Stimulated activated CD8-positive, alpha-beta memory T cell treated with anti-CD3 and anti-CD28 coated beads, Interleukin-7, amount 100 ng/mL, for 1 hour (primary cell): ENCODE measurements around the gene PLEKHF1.

Experiments
- DNase-seq, 2 donors: peaks; one replicate each; pipeline ENCODE4 v3.0.0-alpha.2; 2020; ENCODE audit warnings: low read depth in 2 of 2

The PLEKHF1 gene

GRCh38 chr19:29678484-29679106, 13.3 kb downstream of the PLEKHF1 start:
- no peak for DNase-seq

GRCh38 chr19:29679598-29680210, 14.4 kb downstream of the PLEKHF1 start:
- DNase-seq = no peak

GRCh38 chr19:29680447-29680846, 15.2 kb downstream of the PLEKHF1 start:
- DNase-seq = peak; percentile 64

- DNase-seq = no peak
Observed at GRCh38 chr19:29680937-29681336, 15.7 kb downstream of the PLEKHF1 start.

- no peak for DNase-seq
Observed at GRCh38 chr19:29681422-29682235, 16.4 kb downstream of the PLEKHF1 start.

GRCh38 chr19:29682236-29682895, 17.1 kb downstream of the PLEKHF1 start:
- no peak for DNase-seq

GRCh38 chr19:29683009-29683408, 17.7 kb downstream of the PLEKHF1 start:
- no peak for DNase-seq

GRCh38 chr19:29685326-29685725, 20.1 kb downstream of the PLEKHF1 start:
- no peak for DNase-seq

- DNase-seq = no peak
Observed at GRCh38 chr19:29686285-29686805, 21.1 kb downstream of the PLEKHF1 start.

GRCh38 chr19:29687244-29687896, 22.1 kb downstream of the PLEKHF1 start:
- DNase-seq = no peak

- no peak for DNase-seq
Observed at GRCh38 chr19:29687897-29688728, 22.9 kb downstream of the PLEKHF1 start.

- DNase-seq = no peak
Observed at GRCh38 chr19:29690842-29691241, 25.6 kb downstream of the PLEKHF1 start.

GRCh38 chr19:29694161-29694560, 28.9 kb downstream of the PLEKHF1 start:
- DNase-seq = no peak

GRCh38 chr19:29694669-29695627, 29.7 kb downstream of the PLEKHF1 start:
- DNase-seq = peak; percentile 58 to 72

- no peak for DNase-seq
Observed at GRCh38 chr19:29695765-29696564, 30.7 kb downstream of the PLEKHF1 start.

- no peak for DNase-seq
Observed at GRCh38 chr19:29696565-29696846, 31.2 kb downstream of the PLEKHF1 start.

- no peak for DNase-seq
Observed at GRCh38 chr19:29697523-29698261, 32.4 kb downstream of the PLEKHF1 start.

GRCh38 chr19:29699861-29700260, 34.6 kb downstream of the PLEKHF1 start:
- no peak for DNase-seq
